SK-N-SH treated with all-trans-retinoic acid at 6 μM for 48 hours (cell line): Measurements from ENCODE around the gene UBASH3A.

ENCODE experiments used
- ATAC-seq: fragments of 200-7000 bp; cut with Tn5 transposase; 3 replicates; pipeline ENCODE4 v1.9.1; 2020; ENCODE audit warnings: mild to moderate bottlenecking, moderate library complexity
- ARNTL ChIP-seq: fragments of 450-650 bp; formaldehyde crosslinking; IDR thresholded peaks from 2 replicates; pipeline ENCODE4 v1.5.0; 2020; ENCODE audit warnings: low read depth, mild to moderate bottlenecking, moderate library complexity, borderline replicate concordance
- BACH2 ChIP-seq: fragments of 250-450 bp; sonication (Bioruptor Pico); IDR thresholded peaks from 2 replicates; pipeline ENCODE4 v1.9.0; 2021; ENCODE audit warnings: mild to moderate bottlenecking, borderline replicate concordance
- CREB5 ChIP-seq: fragments of 250-450 bp; sonication (Bioruptor Pico); IDR thresholded peaks from 2 replicates; pipeline ENCODE4 v1.5.1; 2020; ENCODE audit warnings: low read depth, mild to moderate bottlenecking, moderate library complexity
- CSDC2 ChIP-seq: fragments of 250-450 bp; sonication (Bioruptor Pico); IDR thresholded peaks from 2 replicates; pipeline ENCODE4 v1.5.0; 2020; ENCODE audit warnings: mild to moderate bottlenecking, moderate library complexity
- CSRNP3 ChIP-seq: fragments of 250-450 bp; sonication (Bioruptor Pico); IDR thresholded peaks from 2 replicates; pipeline ENCODE4 v1.5.1; 2021; ENCODE audit warnings: mild to moderate bottlenecking, moderate library complexity
- GLIS3 ChIP-seq: fragments of 250-450 bp; sonication (Bioruptor Pico); IDR thresholded peaks from 2 replicates; pipeline ENCODE4 v1.5.0; 2020; ENCODE audit warnings: mild to moderate bottlenecking, moderate library complexity
- ISL1 ChIP-seq: fragments of 250-450 bp; sonication (Bioruptor Pico); IDR thresholded peaks from 2 replicates; pipeline ENCODE4 v2.1.2; 2022; ENCODE audit warnings: mild to moderate bottlenecking, moderate library complexity
- OSR1 ChIP-seq: fragments of 250-450 bp; sonication (Bioruptor Pico); IDR thresholded peaks from 2 replicates; pipeline ENCODE4 v1.8.0; 2022; ENCODE audit warnings: moderate library complexity, mild to moderate bottlenecking, inconsistent platforms
- PATZ1 ChIP-seq: fragments of 250-450 bp; sonication (Bioruptor Pico); IDR thresholded peaks from 2 replicates; pipeline ENCODE4 v1.8.0; 2020; ENCODE audit warnings: mild to moderate bottlenecking, moderate library complexity, borderline replicate concordance
- POU6F1 ChIP-seq: fragments of 250-450 bp; sonication (Bioruptor Pico); IDR thresholded peaks from 2 replicates; pipeline ENCODE4 v1.8.0; 2021; ENCODE audit warnings: low read depth, mild to moderate bottlenecking, moderate library complexity, borderline replicate concordance
- PPARA ChIP-seq: fragments of 250-450 bp; sonication (Bioruptor Pico); IDR thresholded peaks from 2 replicates; pipeline ENCODE4 v1.5.0; 2020; ENCODE audit warnings: mild to moderate bottlenecking, borderline replicate concordance
- RARB ChIP-seq: fragments of 250-450 bp; sonication (Bioruptor Pico); IDR thresholded peaks from 2 replicates; pipeline ENCODE4 v1.8.0; 2021; ENCODE audit warnings: mild to moderate bottlenecking, moderate library complexity
- SNAI2 ChIP-seq: fragments of 250-450 bp; sonication (Bioruptor Pico); IDR thresholded peaks from 2 replicates; pipeline ENCODE4 v1.5.0; 2020; ENCODE audit warnings: mild to moderate bottlenecking, moderate library complexity
- TCF4 ChIP-seq: fragments of 250-450 bp; sonication (Bioruptor Pico); IDR thresholded peaks from 2 replicates; pipeline ENCODE4 v1.8.0; 2021; ENCODE audit warnings: mild to moderate bottlenecking, moderate library complexity, borderline replicate concordance
- TOX ChIP-seq: fragments of 250-450 bp; sonication (Bioruptor Pico); IDR thresholded peaks from 2 replicates; pipeline ENCODE4 v1.8.0; 2021; ENCODE audit warnings: mild to moderate bottlenecking, moderate library complexity, borderline replicate concordance
- TSHZ2 ChIP-seq: fragments of 250-450 bp; sonication (Bioruptor Pico); IDR thresholded peaks from 2 replicates; pipeline ENCODE4 v1.5.0; 2020; ENCODE audit warnings: mild to moderate bottlenecking, moderate library complexity
- ZC3H10 ChIP-seq: fragments of 250-450 bp; sonication (Bioruptor Pico); IDR thresholded peaks from 2 replicates; pipeline ENCODE4 v1.5.1; 2021; ENCODE audit warnings: mild to moderate bottlenecking, moderate library complexity
- ZFP3 ChIP-seq: fragments of 250-450 bp; sonication (Bioruptor Pico); IDR thresholded peaks from 2 replicates; pipeline ENCODE4 v1.5.0; 2020; ENCODE audit warnings: mild to moderate bottlenecking, moderate library complexity
- ZFP30 ChIP-seq: fragments of 450-650 bp; formaldehyde crosslinking; IDR thresholded peaks from 2 replicates; pipeline ENCODE4 v1.5.0; 2022; ENCODE audit warnings: mild to moderate bottlenecking, moderate library complexity
- ZNF565 ChIP-seq: fragments of 450-650 bp; formaldehyde crosslinking; conservative IDR thresholded peaks from 2 replicates; pipeline ENCODE4 v1.5.0; 2020; ENCODE audit warnings: low read depth, mild to moderate bottlenecking, moderate library complexity
- ZNF70 ChIP-seq: fragments of 450-650 bp; formaldehyde crosslinking; IDR thresholded peaks from 2 replicates; pipeline ENCODE4 v1.5.0; 2020; ENCODE audit warnings: mild to moderate bottlenecking, moderate library complexity
- ZNF8 ChIP-seq: fragments of 450-650 bp; formaldehyde crosslinking; IDR thresholded peaks from 2 replicates; pipeline ENCODE4 v1.5.0; 2020; ENCODE audit warnings: mild to moderate bottlenecking, moderate library complexity

Gene UBASH3A

GRCh38 chr21:42426876-42427480, 23.3 kb downstream of the UBASH3A start (continued):
- TF ChIP-seq POU6F1 (CRISPR knock-in tag) = no peak
- no peak for TF ChIP-seq ZC3H10 (CRISPR knock-in tag)
- TF ChIP-seq PPARA (CRISPR knock-in tag) = no peak
- no peak for TF ChIP-seq OSR1 (CRISPR knock-in tag)
- TF ChIP-seq CSDC2 = no peak

GRCh38 chr21:42427809-42428419, 24.2 kb downstream of the UBASH3A start:
- TF ChIP-seq TSHZ2 (CRISPR knock-in tag) (no peak), POU6F1 (CRISPR knock-in tag) (no peak), RARB (no peak), GLIS3 (CRISPR knock-in tag) (no peak), CSDC2 (no peak), OSR1 (CRISPR knock-in tag) (no peak), TCF4 (CRISPR knock-in tag) (no peak), BACH2 (no peak), ARNTL (CRISPR knock-in tag) (no peak), CSRNP3 (CRISPR knock-in tag) (no peak), ZNF565 (no peak), ZC3H10 (CRISPR knock-in tag) (no peak), CREB5 (CRISPR knock-in tag) (no peak), PPARA (CRISPR knock-in tag) (no peak), ZNF70 (CRISPR knock-in tag) (no peak), PATZ1 (CRISPR knock-in tag) (no peak), ZFP3 (no peak), TOX (CRISPR knock-in tag) (no peak)
- ATAC-seq = no peak

GRCh38 chr21:42429021-42429420, 25.3 kb downstream of the UBASH3A start:
- no peak for ATAC-seq
- no peak for TF ChIP-seq ZNF70 (CRISPR knock-in tag)
- TF ChIP-seq CSDC2 = no peak
- TF ChIP-seq ZNF8 (CRISPR knock-in tag) = no peak
- TF ChIP-seq SNAI2 = no peak
- TF ChIP-seq TCF4 (CRISPR knock-in tag) = no peak
- TF ChIP-seq TSHZ2 (CRISPR knock-in tag) = no peak
- no peak for TF ChIP-seq GLIS3 (CRISPR knock-in tag)
- TF ChIP-seq ISL1 (CRISPR knock-in tag) = no peak
- no peak for TF ChIP-seq ZFP30 (CRISPR knock-in tag)
- no peak for TF ChIP-seq CREB5 (CRISPR knock-in tag)
